Lower lobe of right lung (tissue), 2 donors: Measurements from ENCODE around the gene KCNJ10. TPM values are rescaled to one million over a fixed set of nuclear protein-coding genes. Genes with fewer than 3 reads are reported as not detected.

ENCODE experiments used
- ATAC-seq, 2 donors: fragments of 200-7000 bp; cut with Tn5 transposase; one replicate each; pipeline ENCODE4 v1.9.1; 2020 to 2022; ENCODE audit warnings: mild to moderate bottlenecking in 2 of 2, moderate library complexity in 2 of 2
- DNase-seq: peaks from one replicate; pipeline ENCODE4 v3.0.0-alpha.2; 2020
- H3K27ac ChIP-seq: fragments of 200-600 bp; one replicate; pipeline ENCODE4 v1.8.0; 2022
- H3K27me3 ChIP-seq: fragments of 200-600 bp; one replicate; pipeline ENCODE4 v1.8.0; 2022; ENCODE audit warnings: low read depth
- H3K36me3 ChIP-seq: fragments of 200-600 bp; one replicate; pipeline ENCODE4 v1.8.0; 2022; ENCODE audit warnings: mild to moderate bottlenecking
- H3K4me1 ChIP-seq: fragments of 200-600 bp; one replicate; pipeline ENCODE4 v1.8.0; 2022
- H3K4me3 ChIP-seq: fragments of 200-600 bp; one replicate; pipeline ENCODE4 v1.8.0; 2022; ENCODE audit warnings: mild to moderate bottlenecking
- H3K9me3 ChIP-seq: fragments of 200-600 bp; one replicate; pipeline ENCODE4 v1.8.0; 2022
- intact Hi-C: fragments of 100-400 bp; cut with DNase I; formaldehyde crosslinking; loops from one replicate; pipeline ENCODE4 v1.11.0; 2022
- total RNA-seq: library from RNA; stranded (reverse); fragmentation: NEBNext Ultra II Directional; extraction: Animal tissue kit (Norgen Biotek cat#: 25700); gene quantifications from one replicate; pipeline ENCODE4 v1.2.1, GENCODE V29; 2021
- TF ChIP-seq, protein P1 (sequence below): fragments of 200-600 bp; IDR thresholded peaks from one replicate; pipeline ENCODE4 v1.8.0; 2022; ENCODE audit warnings: antibody characterized with exemption, mild to moderate bottlenecking
- donor health status: DM: no; HTN: yes; CAD: no; lungs with severe emphysema.

KCNJ10 gene
- total RNA-seq, 1 donor from 2014 or later: 0.15 TPM

DNA sequence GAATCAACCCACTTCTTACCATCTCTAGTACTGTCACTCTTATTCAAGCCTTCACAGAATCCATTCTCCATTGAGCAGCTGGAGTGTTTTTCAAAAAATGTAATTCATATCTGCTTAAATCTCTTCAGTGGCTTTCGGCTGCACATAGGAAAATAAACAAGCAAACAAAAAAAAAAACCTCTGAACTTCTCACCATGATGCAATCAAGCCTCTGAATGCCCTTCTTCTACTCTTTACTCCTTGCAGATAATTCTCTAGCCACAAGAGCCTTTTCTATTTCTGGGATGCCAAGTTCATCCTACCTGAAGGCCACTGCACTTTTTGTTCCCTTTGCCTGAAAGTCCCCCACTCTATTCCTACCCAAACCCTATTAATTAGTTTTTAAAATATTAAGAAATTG lies 52.4 kb downstream of the KCNJ10 start:
- H3K36me3 ChIP-seq: no peaks in the 10 kb centered on the region
- H3K4me3 ChIP-seq: no peak overlapping the region
- no peak overlapping the region for H3K27ac ChIP-seq
- ATAC-seq: no peak
- intact Hi-C loops: no loop called here
- DNase-seq: no peak
- no peaks in the 10 kb centered on the region for H3K27me3 ChIP-seq
- H3K4me1 ChIP-seq: no peaks in the 10 kb centered on the region
- no peaks in the 10 kb centered on the region for H3K9me3 ChIP-seq
- TF ChIP-seq, protein P1, sequence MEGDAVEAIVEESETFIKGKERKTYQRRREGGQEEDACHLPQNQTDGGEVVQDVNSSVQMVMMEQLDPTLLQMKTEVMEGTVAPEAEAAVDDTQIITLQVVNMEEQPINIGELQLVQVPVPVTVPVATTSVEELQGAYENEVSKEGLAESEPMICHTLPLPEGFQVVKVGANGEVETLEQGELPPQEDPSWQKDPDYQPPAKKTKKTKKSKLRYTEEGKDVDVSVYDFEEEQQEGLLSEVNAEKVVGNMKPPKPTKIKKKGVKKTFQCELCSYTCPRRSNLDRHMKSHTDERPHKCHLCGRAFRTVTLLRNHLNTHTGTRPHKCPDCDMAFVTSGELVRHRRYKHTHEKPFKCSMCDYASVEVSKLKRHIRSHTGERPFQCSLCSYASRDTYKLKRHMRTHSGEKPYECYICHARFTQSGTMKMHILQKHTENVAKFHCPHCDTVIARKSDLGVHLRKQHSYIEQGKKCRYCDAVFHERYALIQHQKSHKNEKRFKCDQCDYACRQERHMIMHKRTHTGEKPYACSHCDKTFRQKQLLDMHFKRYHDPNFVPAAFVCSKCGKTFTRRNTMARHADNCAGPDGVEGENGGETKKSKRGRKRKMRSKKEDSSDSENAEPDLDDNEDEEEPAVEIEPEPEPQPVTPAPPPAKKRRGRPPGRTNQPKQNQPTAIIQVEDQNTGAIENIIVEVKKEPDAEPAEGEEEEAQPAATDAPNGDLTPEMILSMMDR: no peak

DNA sequence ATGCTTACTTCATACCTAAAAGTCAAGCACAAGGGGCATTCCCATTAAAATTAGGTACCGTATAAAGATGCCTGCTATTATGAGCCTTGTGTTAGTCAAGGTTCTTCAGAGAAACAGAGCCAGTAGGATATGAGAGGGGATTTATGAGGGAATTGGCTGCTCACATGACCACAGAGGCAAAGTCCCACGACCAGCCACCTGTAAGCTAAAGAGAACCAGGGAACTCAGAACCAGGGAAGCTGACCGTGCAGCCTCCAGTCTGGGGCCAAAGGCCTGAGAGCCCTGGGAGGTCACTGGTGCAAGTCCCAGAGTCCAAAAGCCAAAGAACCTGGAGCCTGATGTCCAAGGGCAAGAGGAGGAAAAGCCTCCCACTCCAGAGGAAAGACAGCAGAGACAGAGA lies 58.2 kb downstream of the KCNJ10 start:
- Histone ChIP-seq H3K4me3 (no peak overlapping the region), H3K27me3 (no peaks in the 10 kb centered on the region), H3K36me3 (no peaks in the 10 kb centered on the region), H3K4me1 (no peaks in the 10 kb centered on the region), H3K27ac (no peak overlapping the region), H3K9me3 (no peaks in the 10 kb centered on the region)
- intact Hi-C loops: no loop called here
- DNase-seq: no peak
- ATAC-seq: no peak
- TF ChIP-seq, protein P1: no peak

DNA sequence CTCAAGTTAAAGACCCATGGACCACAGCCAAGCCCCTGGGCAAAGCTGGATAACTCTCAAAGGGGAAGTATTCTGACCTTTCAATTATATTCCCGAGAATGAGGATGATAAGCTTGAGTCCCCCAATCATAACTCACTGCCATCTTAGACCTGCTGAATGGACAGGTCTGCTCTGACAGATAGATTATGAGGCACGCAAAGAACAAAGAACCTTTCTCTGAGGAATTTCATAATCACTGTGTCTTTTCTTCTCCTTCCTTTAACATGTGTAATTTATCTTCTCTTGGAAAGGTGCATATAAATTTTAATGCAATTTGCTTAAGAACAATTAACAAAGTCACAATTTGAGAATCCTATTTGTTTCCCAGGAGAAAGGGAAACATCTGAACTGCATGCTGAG lies 60.2 kb downstream of the KCNJ10 start:
- ATAC-seq (no peak), DNase-seq (no peak)
- Histone ChIP-seq H3K9me3 (no peaks in the 10 kb centered on the region), H3K36me3 (no peaks in the 10 kb centered on the region), H3K27me3 (no peaks in the 10 kb centered on the region), H3K4me1 (no peaks in the 10 kb centered on the region), H3K27ac (no peak overlapping the region), H3K4me3 (no peak overlapping the region)
- TF ChIP-seq, protein P1: no peak
- intact Hi-C loops: loop anchor here (5.0 kb wide), 1 partner anchor 72 kb away; no protein-coding TSS in a partner anchor

DNA sequence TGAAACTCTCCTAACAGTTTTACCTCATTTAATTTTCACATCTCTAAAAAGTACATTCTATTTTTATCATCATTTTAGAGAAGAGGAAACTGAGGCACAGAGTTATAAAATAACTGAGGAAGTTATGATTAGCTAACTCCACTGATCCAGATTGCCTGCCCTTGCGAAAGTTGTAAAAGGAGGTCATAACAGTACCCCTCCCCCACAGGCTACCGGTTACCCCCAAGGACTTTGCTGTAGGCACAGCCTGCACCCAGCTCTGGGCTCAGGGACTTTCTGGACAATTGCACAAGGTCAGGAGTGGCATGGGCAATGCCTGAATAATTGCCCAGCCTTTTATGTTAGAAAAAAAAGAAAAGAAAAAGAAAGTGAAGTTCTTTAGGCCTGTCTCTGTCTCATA lies 60.9 kb downstream of the KCNJ10 start:
- Histone ChIP-seq H3K36me3 (no peaks in the 10 kb centered on the region), H3K4me1 (no peaks in the 10 kb centered on the region), H3K9me3 (no peaks in the 10 kb centered on the region), H3K27me3 (no peaks in the 10 kb centered on the region), H3K27ac (no peak overlapping the region), H3K4me3 (no peak overlapping the region)
- DNase-seq (no peak), ATAC-seq (no peak)
- intact Hi-C loops: loop anchor here (5.0 kb wide), 1 partner anchor 72 kb away; no protein-coding TSS in a partner anchor
- TF ChIP-seq, protein P1: no peak

DNA sequence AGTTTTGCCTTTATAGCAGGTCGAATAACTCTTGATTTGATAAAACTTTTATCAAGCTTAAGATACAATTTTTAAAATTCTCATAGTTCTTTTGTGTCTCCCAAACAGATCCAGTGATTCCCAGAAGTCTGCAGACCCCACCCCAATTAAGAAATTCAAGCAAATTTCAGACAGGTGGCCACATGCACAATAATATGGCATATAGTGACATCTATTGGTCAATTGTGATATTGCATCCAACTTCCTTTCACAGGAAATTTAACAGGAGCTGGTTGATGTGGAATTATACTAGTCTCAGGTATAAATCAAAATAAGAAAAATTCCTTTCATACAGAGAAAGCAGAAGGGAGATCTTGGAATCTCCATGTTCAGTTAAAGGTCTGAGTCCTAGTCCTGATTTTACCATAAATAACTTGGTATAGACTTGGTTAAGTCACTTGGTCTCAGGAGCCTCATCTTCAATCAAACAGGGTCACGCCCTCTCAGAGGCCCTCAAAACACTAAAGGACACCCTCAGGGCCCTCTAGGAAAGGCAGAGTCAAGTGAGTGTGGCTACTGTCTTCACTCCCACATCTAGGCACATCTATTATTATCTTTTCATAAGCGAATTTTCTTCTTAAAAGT lies 62.3 kb downstream of the KCNJ10 start:
- no peaks in the 10 kb centered on the region for H3K27me3 ChIP-seq
- no peak overlapping the region for H3K27ac ChIP-seq
- intact Hi-C loops: loop anchor here (5.0 kb wide), 1 partner anchor 70 kb away; no protein-coding TSS in a partner anchor
- DNase-seq: no peak
- peak in 1 of 2 donors; percentile 55 for ATAC-seq
- H3K4me3 ChIP-seq: no peak overlapping the region
- H3K4me1 ChIP-seq: no peaks in the 10 kb centered on the region
- TF ChIP-seq, protein P1: peak; percentile 78
- H3K9me3 ChIP-seq: no peaks in the 10 kb centered on the region
- no peaks in the 10 kb centered on the region for H3K36me3 ChIP-seq
